Right atrium auricular region (tissue), 2 donors: ENCODE measurements around the gene PIH1D2. TPM values are rescaled to one million over a fixed set of nuclear protein-coding genes. Genes with fewer than 3 reads are reported as not detected.
"Not testable (repeated sequence)": the region's sequence is repeated elsewhere in the genome, so short reads cannot be mapped to it uniquely, and the experiment has no call there.

ENCODE experiments used
- DNase-seq: peaks from one replicate; pipeline ENCODE4 v3.0.0-alpha.2; 2019; ENCODE audit warnings: low spot score
- H3K27ac ChIP-seq, 2 donors: fragments of 200-600 bp; sonication (generic); 1 replicate in 1 of 2; 2 replicates in 1 of 2; pipeline ENCODE4 v1.5.1; 2016 to 2019
- H3K27me3 ChIP-seq, 2 donors: fragments of 200-600 bp; sonication (generic); one replicate each; pipeline versions ENCODE4 v1.5.1 to v1.6.0; 2017 to 2019
- H3K36me3 ChIP-seq: fragments of 200-600 bp; sonication (generic); one replicate; pipeline ENCODE4 v1.5.1; 2016
- H3K4me1 ChIP-seq, 2 donors: fragments of 200-600 bp; sonication (generic); one replicate each; pipeline versions ENCODE4 v1.5.1 to v1.6.0; 2017 to 2019
- H3K4me3 ChIP-seq, 2 donors: fragments of 200-600 bp; sonication (generic); 1 replicate in 1 of 2; 2 replicates in 1 of 2; pipeline ENCODE4 v1.5.1; 2017 to 2019; ENCODE audit warnings: mild to moderate bottlenecking in 1 of 2, moderate library complexity in 1 of 2
- H3K9me3 ChIP-seq, 2 donors: fragments of 200-600 bp; sonication (generic); one replicate each; pipeline ENCODE4 v1.5.1; 2019
- total RNA-seq, 2 donors: library from RNA; depleted of rRNA; stranded (reverse); fragments of >200 nt; gene quantifications; one replicate each; pipeline ENCODE4 v1.1.0, GENCODE V29; 2016
- TF ChIP-seq, protein P1 (sequence below), 2 donors: fragments of 200-600 bp; sonication (generic); IDR thresholded peaks; one replicate each; pipeline ENCODE4 v1.5.1; 2019; ENCODE audit warnings: antibody characterized with exemption in 2 of 2

PIH1D2 gene
- total RNA-seq, 2 donors from 2014 or later = 1.2 to 1.7 TPM

DNA sequence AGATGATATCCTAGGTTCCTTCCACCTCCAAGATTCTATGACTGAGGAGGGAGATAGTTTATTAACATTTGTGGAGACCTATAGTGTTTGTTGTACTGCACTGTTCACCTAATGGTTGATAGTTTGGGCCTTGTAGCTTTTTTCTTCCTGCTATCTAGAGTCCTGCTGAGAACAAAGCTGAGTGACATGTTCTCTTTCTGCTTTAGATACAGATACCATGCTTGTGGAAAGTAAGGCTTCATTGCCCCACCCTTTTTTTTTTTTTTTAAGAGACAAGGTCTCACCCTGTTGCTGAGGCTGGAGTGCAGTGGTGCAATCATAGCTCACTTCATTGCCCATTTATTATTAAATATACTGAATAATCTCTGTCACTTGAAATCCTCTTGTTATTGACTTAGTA lies 36.3 kb downstream of the PIH1D2 start:
- DNase-seq = no peak
- Histone ChIP-seq H3K36me3 (peaks cover 76% of the 10 kb centered on the region), H3K27ac (no peak overlapping the region), H3K27me3 (no peaks in the 10 kb centered on the region), H3K4me3 (no peak overlapping the region), H3K4me1 (peaks cover 0 to 5% of the 10 kb centered on the region in 2 donors), H3K9me3 (no peaks in the 10 kb centered on the region)
- TF ChIP-seq, protein P1, sequence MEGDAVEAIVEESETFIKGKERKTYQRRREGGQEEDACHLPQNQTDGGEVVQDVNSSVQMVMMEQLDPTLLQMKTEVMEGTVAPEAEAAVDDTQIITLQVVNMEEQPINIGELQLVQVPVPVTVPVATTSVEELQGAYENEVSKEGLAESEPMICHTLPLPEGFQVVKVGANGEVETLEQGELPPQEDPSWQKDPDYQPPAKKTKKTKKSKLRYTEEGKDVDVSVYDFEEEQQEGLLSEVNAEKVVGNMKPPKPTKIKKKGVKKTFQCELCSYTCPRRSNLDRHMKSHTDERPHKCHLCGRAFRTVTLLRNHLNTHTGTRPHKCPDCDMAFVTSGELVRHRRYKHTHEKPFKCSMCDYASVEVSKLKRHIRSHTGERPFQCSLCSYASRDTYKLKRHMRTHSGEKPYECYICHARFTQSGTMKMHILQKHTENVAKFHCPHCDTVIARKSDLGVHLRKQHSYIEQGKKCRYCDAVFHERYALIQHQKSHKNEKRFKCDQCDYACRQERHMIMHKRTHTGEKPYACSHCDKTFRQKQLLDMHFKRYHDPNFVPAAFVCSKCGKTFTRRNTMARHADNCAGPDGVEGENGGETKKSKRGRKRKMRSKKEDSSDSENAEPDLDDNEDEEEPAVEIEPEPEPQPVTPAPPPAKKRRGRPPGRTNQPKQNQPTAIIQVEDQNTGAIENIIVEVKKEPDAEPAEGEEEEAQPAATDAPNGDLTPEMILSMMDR (IDR thresholded peaks at IDR 0.05) = no peak

DNA sequence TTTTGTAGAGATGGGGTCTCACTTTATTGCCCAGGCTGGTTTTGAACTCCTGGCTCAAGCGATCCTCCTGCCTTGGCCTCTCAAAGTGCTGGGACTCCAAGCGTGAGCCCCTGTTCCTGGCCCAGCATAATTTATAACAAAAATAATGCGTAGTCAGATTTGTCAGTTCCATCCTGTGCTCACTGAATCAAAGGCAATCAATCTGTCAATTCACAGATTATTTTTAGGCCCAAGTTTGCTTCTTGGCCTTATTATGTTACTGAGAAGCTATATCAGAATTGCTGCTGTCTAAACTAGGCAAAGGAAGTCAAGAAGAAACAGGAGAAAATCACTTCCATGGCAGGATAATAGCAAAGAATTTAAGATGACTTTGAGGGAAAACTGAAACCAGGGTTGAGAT lies 39.9 kb downstream of the PIH1D2 start:
- no peak overlapping the region for H3K27ac ChIP-seq
- H3K4me1 ChIP-seq = no peaks in the 10 kb centered on the region
- no peaks in the 10 kb centered on the region for H3K27me3 ChIP-seq
- no peak overlapping the region for H3K4me3 ChIP-seq
- no peak for DNase-seq
- H3K9me3 ChIP-seq = no peaks in the 10 kb centered on the region
- TF ChIP-seq, protein P1 (IDR thresholded peaks at IDR 0.05) = no peak
- peaks cover 77% of the 10 kb centered on the region for H3K36me3 ChIP-seq

DNA sequence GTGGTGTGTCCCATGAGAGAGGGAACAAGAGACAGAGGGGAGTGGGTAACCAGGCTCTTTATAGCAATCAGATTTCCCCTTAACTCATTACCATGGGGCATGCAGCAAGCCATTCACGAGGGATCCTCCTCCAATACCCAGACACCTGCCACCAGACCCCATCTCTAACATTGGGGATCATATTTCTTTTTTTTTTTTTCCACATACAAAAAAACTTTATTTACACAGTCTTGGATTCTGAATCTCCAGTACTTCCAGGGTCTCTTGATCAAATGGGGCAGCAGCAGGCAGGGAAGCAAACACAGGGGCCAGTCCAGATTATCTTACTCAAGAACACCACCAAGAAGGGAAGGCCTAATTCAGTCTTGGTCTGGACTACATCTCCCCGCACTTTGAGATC lies 44.4 kb downstream of the PIH1D2 start:
- DNase-seq = no peak
- H3K9me3 ChIP-seq = no peaks in the 10 kb centered on the region
- H3K27ac ChIP-seq = no peak overlapping the region
- peaks cover 0 to 9% of the 10 kb centered on the region in 2 donors for H3K4me1 ChIP-seq
- TF ChIP-seq, protein P1 (IDR thresholded peaks at IDR 0.05) = no peak
- H3K27me3 ChIP-seq = no peaks in the 10 kb centered on the region
- peaks cover 52% of the 10 kb centered on the region for H3K36me3 ChIP-seq
- H3K4me3 ChIP-seq = no peak overlapping the region

DNA sequence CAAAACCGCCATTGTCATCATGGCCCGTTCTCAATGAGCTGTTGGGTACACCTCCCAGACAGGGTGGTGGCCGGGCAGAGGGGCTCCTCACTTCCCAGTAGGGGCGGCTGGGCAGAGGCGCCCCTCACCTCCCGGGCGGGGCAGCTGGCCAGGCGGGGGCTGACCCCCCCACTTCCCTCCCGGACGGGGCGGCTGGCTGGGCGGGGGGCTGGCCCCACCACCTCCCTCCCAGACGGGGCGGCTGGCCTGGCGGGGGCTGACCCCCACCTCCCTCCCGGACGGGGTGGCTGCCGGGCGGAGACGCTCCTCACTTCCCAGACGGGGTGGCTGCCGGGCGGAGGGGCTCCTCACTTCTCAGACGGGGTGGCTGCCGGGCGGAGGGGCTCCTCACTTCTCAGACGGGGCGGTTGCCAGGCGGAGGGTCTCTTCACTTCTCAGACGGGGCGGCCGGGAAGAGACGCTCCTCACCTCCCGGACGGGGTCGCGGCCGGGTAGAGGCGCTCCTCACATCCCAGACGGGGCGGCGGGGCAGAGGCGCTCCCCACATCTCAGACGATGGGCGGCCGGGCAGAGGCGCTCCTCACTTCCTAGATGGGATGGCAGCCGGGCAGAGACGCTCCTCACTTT lies 46.9 kb downstream of the PIH1D2 start:
- peaks cover 38% of the 10 kb centered on the region for H3K36me3 ChIP-seq
- DNase-seq, H3K27me3 ChIP-seq, H3K9me3 ChIP-seq, H3K4me3 ChIP-seq, H3K27ac ChIP-seq: not testable (repeated sequence)
- peaks cover 0 to 21% of the 10 kb centered on the region in 2 donors for H3K4me1 ChIP-seq

DNA sequence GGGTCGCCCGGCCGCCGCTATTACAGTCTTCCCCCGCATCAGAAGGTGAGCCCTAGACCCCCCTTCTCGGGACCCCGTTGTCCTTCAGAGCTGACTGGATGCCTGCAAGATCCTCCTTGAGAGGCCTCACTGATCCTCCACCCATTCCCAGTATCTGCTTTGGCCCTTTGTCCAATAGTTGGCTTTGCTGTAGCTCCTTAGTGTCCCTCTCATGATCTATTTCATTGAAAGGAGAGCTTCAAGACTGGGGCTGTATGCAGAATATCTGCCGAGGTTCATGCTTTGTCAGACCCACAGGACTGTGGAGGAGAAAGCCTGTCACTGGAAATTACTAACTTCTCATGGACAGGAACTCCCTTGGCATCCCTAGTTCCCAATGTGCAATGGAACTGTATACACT lies 48.1 kb downstream of the PIH1D2 start:
- no peaks in the 10 kb centered on the region for H3K27me3 ChIP-seq
- TF ChIP-seq, protein P1 (IDR thresholded peaks at IDR 0.05) = no peak
- H3K27ac ChIP-seq = peak overlapping the region; percentile 90 to 96
- no peak for DNase-seq
- peaks cover 0 to 21% of the 10 kb centered on the region in 2 donors for H3K4me1 ChIP-seq
- H3K36me3 ChIP-seq = peaks cover 29% of the 10 kb centered on the region
- peak overlapping the region; percentile 82 to 96 for H3K4me3 ChIP-seq
- no peaks in the 10 kb centered on the region for H3K9me3 ChIP-seq

DNA sequence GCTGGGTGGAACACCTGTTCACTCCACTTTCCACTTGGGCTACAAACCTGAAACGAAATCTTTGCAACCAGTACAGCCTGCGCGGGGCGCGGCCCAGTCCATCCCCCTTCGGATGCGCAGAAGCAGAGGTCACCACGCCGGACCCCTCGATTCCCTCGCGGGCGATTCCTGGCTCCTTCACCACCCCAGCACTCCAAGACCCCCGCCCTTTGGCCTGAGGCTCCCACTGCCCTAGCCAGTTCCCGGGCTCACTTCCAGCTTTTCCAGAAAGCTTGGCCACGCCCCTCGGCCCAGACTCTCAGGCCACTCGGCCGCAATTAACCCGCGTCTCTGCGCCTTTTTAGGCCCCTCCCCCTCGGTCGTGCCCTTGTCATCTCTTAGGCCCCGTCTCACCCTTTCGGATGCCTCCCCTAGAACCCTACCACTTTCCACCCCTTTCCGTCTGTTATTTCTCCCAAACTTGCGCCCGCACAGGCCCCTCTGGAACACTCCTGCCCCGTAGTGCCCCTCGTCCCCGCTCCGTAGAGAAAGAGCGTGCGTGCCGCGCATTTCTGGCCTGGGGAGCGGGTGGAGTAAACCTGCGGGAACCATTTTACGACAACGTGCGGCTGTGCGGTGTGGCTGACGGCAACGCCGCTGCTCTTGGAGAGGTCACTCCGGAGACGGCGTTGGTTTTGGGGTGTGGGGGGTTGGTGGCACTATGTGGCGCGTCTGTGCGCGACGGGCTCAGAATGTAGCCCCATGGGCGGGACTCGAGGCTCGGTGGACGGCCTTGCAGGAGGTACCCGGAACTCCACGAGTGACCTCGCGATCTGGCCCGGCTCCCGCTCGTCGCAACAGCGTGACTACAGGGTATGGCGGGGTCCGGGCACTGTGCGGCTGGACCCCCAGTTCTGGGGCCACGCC lies 48.8 kb downstream of the PIH1D2 start, which contains the start of gene DLAT:
Gene DLAT, plus strand, starts transcription at position 636 of the 906 bp plus-strand sequence. Its CDS starts 65 bp downstream, at position 701.
- peak; percentile 85 for DNase-seq
- H3K9me3 ChIP-seq = no peaks in the 10 kb centered on the region
- TF ChIP-seq, protein P1 (IDR thresholded peaks at IDR 0.05) = peak in 1 of 2 donors; percentile 8
- H3K27me3 ChIP-seq = no peaks in the 10 kb centered on the region
- H3K4me3 ChIP-seq = peak within 1 kb of the TSS; percentile 82 to 96
- H3K27ac ChIP-seq = peak within 1 kb of the TSS; percentile 90 to 96
- peaks cover 0 to 25% of the 10 kb centered on the region in 2 donors for H3K4me1 ChIP-seq
- H3K36me3 ChIP-seq = peaks cover 22% of the 10 kb centered on the region
